ENCODE results near the gene ZNF407.

Gene ZNF407

DNA sequence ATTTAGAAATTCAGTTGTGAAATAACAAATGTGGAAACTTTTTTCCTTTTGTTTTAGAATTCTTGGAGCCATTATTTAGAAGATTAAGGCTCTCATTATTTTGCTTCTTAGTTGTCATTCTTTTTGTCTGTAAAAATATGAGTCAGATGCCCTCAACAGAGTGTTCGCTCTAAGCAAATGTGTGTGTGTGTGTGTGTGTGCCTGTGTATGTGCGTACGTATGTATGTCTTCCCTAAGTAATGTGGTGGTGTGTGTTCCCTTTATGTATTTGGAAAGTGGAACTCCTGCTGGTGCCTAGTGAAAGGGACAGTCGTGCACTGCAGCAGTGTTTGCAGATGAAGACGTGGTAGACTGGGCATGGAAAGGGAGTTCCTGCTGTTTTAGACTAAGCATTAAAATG lies 27.5 kb downstream of the ZNF407 start:
- DNase-seq: no peak

DNA sequence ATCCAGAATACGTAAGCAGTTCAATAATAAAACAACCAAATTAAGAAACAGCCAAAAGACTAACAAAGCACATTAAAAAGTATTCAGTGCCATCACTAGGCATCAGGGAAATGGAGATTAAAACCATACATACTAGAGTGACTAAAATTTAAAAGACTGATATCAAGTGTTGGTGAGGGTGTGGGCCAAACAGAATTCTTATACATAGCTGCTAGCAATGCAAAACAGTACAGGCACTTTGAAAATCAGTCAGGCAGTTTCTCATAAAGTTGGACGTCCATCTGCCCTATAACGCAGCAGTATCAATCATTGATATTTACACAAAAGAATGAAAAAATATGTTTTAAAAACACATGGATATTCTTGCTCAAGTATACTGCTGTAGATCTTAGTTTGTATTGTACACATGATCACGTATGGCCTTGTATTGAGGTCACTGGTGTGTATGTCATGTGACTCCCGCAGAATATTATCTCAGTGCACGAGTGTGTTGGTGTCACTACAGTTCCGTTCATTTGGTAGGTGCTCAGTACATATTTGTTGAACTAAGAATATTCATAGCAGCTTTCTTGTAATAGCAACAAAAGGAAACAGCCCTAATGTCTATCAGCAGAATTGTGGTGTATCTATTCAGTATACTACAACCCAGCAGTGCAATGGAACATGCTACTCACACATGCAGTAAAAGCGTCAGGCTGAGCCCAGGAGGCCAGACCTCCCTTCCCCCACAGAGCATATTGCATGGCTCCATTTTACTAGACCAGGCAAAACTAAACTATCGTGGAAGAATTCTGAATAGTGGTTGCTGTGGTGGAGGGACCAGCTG lies 28.6 kb downstream of the ZNF407 start:
- DNase-seq: no peak

DNA sequence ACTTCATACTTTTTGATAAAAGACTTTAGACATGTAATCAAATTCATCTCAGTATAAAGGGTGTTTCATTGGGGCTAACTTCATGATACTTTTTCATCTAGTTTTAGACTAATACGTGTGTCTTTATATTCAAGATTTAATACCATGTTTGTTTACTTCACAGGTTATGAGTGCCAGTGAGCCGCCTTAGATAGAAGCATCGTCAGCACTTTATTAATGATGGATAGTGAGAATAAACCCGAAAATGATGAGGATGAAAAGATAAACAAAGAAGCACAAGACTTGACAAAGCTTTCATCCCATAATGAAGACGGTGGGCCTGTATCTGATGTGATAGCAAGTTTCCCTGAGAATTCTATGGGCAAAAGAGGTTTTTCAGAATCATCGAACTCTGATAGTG lies 33.1 kb downstream of the ZNF407 start:
- DNase-seq: no peak

DNA sequence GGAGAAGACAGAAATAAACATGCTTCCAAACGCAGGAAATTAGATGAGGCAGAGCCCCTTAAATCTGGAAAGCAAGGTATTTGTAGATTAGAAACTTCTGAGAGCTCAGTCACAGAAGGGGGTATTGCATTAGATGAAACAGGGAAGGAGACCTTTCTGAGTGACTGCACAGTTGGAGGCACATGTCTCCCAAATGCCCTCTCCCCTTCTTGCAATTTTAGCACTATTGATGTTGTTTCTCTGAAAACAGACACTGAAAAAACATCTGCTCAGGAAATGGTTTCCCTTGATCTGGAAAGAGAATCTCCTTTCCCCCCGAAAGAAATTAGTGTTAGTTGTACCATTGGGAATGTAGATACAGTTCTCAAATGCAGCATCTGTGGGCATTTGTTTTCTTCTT lies 33.5 kb downstream of the ZNF407 start:
- no peak for DNase-seq

DNA sequence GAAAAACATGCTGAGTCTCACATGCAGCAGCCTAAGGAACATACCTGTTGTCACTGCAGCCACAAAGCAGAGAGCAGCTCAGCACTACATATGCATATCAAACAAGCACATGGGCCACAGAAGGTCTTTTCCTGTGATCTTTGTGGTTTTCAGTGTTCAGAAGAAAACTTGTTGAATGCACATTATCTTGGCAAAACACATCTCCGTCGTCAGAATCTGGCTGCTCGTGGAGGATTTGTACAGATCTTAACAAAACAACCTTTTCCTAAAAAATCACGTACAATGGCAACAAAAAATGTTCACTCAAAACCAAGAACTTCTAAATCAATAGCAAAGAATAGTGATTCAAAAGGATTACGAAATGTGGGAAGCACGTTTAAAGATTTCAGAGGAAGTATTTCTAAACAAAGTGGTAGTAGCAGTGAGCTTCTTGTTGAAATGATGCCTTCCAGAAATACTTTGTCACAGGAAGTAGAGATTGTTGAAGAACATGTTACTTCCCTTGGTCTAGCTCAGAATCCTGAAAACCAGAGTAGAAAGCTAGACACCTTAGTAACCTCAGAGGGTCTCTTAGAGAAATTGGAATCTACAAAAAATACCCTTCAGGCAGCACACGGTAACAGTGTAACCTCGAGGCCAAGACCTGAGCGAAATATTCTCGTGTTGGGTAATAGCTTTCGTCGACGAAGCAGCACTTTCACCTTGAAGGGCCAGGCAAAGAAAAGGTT lies 34.1 kb downstream of the ZNF407 start:
- no peak for DNase-seq

DNA sequence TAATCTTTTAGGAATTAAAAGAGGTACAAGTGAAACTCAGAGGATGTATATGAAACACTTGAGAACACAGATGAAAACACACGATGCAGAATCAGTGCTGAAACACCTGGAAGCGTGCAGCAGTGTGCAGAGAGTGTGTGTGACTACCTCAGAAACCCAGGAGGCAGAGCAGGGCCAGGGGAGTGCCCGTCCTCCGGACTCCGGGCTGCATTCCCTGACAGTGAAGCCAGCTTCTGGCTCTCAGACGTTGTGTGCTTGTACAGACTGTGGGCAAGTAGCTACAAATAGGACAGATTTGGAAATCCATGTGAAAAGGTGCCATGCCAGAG lies 34.6 kb downstream of the ZNF407 start:
- no peak for DNase-seq

DNA sequence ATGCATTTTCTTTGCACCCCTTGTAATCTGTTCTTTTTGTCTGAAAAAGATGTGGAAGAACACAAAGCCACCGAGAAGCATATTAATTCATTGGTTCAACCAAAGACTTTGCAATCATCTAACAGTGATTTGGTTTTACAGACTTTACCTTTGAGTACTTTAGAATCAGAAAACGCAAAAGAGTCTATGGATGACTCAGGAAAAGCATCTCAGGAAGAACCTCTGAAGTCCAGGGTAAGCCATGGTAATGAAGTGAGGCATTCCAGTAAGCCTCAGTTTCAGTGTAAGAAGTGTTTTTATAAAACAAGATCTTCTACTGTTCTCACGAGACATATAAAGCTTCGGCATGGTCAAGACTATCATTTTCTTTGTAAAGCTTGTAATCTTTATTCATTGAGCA lies 35.2 kb downstream of the ZNF407 start:
- no peak for DNase-seq

DNA sequence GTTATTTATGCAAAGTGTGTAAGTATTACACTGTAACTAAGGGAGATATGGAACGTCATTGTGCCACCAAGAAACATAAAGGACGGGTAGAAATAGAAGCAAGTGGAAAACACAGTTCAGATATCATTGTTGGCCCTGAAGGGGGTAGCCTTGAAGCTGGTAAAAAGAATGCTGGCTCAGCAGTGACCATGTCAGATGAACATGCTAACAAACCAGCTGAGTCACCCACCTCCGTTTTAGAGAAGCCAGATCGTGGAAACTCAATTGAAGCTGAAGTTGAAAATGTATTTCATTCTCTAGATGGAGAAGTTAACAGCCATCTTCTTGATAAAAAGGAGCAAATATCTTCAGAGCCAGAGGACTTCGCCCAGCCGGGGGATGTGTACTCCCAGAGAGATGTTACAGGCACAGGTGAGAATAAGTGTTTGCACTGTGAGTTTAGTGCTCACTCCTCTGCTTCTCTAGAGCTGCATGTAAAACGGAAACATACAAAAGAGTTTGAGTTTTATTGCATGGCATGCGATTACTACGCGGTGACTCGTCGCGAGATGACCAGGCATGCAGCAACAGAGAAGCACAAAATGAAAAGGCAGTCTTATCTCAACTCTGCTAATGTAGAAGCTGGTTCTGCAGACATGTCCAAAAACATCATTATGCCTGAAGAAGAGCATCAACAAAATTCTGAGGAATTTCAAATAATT lies 36.1 kb downstream of the ZNF407 start:
- DNase-seq: no peak

DNA sequence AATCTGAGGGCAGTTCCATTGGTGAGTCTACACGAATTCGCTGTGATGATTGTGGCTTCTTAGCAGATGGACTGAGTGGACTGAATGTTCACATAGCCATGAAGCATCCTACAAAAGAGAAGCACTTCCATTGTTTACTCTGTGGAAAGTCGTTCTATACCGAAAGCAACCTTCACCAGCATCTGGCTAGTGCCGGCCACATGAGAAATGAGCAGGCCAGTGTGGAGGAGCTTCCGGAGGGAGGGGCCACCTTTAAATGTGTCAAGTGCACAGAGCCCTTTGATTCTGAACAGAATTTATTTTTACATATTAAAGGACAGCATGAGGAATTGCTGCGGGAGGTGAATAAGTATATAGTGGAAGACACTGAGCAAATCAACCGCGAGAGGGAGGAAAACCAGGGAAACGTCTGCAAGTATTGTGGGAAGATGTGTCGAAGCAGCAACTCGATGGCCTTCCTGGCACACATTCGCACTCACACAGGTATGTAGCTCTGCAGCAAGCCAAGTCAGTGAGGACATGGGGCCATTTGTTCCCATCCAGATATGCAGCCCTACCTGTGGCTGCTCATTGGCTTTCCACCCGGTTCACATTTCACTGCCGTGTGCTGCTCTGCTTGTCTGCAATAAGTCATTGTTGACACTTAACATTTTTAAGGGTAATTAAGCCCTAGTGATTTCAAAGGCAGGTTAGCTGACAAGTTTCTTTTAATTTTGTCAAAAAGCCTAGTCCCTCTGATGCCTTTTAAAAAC lies 37.7 kb downstream of the ZNF407 start:
- DNase-seq: no peak

DNA sequence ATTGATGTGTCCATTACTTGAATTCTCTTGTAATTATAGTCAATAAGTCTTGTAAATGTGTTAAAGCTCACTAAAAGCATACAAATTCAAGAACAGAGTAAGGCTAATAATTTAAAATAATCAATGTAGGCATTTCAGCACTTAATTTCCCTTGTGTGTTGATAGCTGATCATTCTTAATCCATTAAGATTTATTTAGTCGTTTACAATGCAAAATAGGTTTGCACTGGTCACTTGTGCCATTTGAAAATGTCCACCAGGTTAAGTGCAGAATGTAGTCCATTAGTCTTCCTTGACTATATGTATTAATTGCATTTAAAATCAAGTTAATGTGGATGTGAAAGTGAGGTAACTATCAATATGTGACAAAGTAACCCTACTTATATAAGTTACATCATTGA lies 39.4 kb downstream of the ZNF407 start:
- no peak for DNase-seq

DNA sequence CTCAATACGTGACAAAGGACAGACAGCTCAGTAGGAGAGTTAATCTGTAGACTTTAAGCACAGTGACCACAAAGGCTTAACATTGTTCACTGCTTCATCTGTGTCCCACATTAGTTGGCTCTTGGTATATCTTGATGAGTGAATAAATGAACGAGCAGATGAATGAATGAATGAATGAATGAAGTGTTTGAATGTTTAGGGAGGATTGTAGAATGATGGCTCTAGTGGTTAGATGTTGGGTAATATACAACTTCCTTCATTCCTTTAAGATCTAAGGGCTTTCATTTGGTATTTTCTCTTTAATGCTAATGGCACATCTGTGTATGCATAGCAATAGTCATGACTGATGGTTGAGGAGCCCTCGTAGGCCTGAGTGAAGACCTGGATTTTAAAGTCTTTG lies 40.5 kb downstream of the ZNF407 start:
- no peak for DNase-seq

DNA sequence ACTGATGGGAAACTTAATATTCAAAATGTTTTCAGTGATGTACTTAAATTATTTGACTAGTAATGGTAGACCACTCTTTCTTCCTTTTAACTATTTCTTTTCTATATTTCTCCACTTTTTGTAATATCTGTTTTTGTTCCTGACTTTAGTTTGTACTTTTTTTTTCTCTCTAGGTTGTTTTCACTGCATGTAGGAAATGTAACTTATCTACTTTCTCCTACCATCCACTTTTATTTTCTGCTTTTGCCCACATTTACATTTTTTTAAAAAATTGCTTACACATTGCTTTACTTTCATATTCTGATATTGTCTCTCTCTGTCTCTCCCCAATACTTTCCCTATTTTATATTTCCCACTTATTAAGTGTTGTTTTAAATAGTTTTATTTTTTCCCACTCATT lies 47.0 kb downstream of the ZNF407 start:
- no peak for DNase-seq

DNA sequence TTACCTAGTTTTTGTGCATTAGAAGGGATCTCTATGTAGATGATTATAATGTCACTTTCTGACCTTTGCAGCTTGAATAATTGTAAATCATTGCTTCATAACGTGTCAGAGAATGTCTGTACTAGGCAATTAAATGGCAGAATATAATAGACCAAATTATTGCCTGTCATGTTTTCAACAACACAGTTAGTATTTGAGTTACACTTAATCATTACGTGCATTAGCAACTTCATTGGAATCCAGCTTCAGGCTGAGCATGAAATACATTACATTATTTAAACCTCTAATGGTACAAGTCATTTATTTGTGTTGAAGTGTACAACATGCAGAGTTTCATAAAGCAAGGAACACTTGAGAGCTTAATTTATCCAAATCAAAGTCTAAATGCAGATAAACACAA lies 48.0 kb downstream of the ZNF407 start:
- no peak for DNase-seq

DNA sequence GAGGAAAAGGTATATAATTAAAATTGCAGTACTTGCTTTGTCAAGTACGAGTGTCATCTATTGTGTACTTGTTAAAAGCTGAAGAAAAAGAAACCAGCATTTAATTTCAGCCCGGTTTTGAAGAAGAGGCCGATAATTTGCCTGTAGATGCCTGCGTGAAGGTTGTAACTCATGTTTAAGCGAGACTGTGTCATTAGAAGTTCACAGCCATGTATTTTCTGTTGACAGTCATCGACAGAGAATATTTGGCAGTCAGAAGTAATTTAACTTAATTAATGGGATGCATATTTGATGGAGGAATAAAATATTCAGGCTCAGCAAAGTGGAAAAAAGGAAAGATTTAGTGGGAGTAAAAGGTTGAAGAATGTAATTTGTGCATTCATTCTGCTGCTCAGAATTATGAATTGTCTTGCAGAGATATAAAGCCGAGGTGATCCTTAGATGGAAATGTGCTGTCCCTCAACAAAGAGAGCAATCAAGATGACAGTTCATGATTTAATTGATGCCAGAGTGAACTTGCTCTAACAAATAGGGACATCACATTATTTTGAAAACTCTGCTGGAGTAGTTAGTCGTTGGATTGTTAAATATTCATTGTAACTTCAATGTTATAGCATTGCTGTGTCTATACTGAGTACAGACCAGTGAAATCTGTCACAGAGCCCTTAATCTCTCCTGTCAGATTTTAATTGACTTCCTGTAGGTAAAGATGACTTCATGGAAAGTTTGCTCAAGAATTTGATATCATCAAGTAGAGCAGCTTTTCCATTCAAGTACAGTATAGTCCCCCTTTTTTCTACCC lies 53.9 kb downstream of the ZNF407 start:
- no peak for DNase-seq

DNA sequence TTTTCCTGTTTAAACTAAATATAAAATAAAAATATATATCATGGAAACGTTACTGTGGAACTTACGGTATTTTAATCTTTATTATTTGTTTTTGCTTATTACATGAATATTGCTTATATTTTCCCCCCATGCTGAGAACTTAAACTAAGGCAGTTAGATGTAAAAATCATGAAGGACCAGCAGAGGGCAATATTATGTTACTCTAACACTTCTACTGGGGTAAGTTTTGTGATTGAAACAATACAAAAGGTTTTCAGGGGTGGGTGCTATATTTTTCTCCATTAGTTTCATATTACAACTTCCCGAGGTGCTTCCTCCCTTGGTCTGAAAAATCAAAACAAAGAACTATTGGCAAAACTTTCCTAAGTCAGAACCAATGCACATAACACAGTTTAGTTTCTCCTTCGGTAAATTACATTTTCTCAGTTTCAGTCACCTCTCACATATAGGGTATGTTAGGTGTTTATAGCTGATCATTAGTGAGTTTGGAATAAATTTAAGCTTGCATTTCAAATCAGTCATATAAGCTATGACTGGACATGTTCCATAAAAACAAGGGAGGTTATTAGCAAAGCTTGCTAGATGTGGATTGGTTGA lies 54.8 kb downstream of the ZNF407 start:
- DNase-seq: peak in 1 of 58 donors; percentile 11

DNA sequence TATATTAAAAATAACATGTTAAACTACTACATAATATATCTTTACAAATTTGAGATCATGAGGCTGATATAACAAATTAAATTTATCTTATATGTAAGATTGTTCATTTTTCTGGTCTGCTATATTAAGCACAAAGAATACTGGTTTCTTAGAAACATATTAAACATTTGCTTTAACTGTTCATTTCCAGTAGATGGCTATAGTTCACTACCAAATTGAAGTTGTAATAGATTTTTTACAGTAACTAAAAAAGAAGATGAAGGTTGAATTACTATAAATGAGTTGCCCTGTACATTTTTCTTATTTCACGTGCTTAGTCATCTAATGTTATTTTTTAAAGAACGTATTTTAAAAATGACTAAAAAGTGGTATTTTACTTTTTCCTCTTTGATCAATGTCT lies 57.0 kb downstream of the ZNF407 start:
- DNase-seq: no peak

DNA sequence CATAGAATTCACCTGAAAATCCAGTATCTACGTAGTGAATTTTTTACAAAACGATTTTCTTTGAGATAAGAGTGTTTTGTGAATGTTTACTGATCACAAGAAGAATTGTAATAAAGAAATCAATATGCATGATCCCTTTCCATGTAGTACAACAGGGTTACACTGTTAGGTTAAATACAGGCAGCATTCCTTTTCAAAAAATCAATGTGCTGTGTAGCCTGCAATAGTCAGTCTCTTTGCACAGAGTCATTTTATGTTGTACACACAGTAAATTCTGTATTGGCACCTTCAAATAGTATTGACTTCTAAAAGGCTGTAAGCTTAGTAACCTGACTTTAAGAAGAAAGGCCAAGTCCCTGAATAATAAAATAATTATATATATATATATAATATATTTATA lies 63.3 kb downstream of the ZNF407 start:
- DNase-seq: no peak

DNA sequence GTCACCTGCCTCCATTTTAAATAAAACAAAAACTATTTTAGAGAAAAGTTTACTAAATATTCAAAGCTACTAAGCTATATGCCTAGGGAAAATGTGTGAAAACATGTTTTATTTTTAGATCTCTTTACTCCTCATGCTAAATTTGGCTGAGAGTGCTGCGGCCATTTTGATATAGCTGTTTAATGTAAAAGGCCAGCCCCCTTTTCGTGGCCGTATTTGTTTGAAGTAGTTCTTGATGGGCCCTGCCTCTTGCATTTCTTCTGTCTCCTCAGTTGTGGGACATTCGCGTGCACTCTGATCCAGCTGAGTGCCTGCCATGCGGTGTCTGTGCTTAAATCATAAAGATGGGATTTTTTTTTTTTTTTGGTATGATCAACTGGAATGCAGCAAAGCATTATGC lies 64.0 kb downstream of the ZNF407 start:
- DNase-seq: no peak

DNA sequence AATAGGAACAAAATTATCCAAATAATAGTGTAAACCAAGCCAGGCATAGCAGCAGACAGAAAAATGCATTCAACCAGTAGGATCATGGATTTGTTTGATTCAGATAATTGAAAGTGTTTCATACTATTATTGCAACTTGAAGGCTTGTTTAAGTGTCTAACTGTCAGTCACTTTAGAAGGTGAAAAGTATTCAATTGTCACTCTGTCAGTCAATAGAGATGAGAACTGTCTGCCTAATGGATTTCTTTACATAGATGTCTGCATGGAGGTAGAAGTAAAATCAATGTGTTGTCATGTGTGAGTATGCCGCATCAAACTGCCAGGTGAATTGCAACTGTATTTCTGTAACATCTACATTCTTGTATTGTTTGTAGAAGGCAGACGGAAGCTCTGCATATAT lies 65.0 kb downstream of the ZNF407 start:
- DNase-seq: no peak

DNA sequence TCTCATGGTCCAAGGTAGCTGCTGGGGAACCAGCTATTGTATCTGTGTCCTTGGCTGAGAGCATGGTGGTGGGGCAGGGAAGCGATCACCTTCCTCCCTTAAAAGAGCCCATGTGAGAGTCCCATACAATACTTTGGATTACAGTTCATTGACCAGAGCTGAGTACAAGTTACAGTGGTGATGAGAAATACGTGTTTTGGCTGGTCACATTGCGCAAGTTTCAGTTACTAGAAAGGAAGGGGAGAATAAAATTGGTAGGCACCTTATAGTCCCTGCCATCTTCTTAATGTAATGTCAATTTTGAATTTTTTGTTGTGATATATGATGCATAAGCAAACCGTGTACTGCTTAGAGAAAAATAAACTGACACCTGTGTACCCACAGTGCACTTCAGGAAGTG lies 67.7 kb downstream of the ZNF407 start:
- no peak for DNase-seq

DNA sequence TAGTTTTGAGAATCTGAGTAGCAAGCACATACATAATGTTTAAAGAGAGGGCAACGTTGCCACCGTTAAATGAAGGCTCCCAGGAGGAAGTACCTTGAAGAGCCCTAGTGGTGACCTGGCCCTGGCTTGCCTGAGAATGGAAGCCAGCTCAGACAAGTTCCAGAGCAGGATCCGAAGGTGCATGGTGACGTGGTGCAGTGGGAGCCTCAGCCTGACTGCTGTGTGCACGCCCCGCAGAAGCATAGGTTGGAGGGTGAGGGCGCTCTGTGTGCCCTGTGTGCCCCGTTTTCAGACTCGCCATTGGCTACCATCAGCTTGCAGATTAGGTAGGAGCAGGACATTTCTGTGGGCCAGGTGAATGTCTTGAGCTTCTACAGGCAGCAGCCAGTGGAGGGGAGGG lies 68.2 kb downstream of the ZNF407 start:
- no peak for DNase-seq

Measured in anterior cingulate cortex (tissue), 58 donors.